Gastrocnemius medialis (tissue), 4 donors: Measurements from ENCODE around the gene NAA60. TPM values are rescaled to one million over a fixed set of nuclear protein-coding genes. Genes with fewer than 3 reads are reported as not detected.

Experiments used
- ATAC-seq, 2 donors: fragments of 150-250 bp; one replicate each; pipeline ENCODE4 v1.9.1; 2016
- DNase-seq, 2 donors: peaks; one replicate each; pipeline ENCODE4 v3.0.0-alpha.2; 2019
- H3K27ac ChIP-seq, 4 donors: fragments of 200-600 bp; sonication (generic); 1 replicate in 1 of 4; 2 replicates in 3 of 4; pipeline ENCODE4 v1.5.1; 2016 to 2018; ENCODE audit warnings: mild to moderate bottlenecking in 2 of 4, moderate library complexity in 1 of 4
- H3K27me3 ChIP-seq, 3 donors: fragments of 200-600 bp; sonication (generic) in 2 of 3; 1 replicate in 1 of 3; 2 replicates in 2 of 3; pipeline versions ENCODE4 v1.5.1 to v1.6.0; 2016 to 2019; ENCODE audit warnings: mild to moderate bottlenecking in 1 of 3, moderate library complexity in 1 of 3
- H3K36me3 ChIP-seq, 2 donors: fragments of 200-600 bp; sonication (generic) in 1 of 2; one replicate each; pipeline ENCODE4 v1.5.1; 2017 to 2018
- H3K4me1 ChIP-seq, 2 donors: fragments of 200-600 bp; sonication (generic) in 1 of 2; one replicate each; pipeline ENCODE4 v1.5.1; 2016 to 2017; ENCODE audit warnings: mild to moderate bottlenecking in 2 of 2
- H3K4me3 ChIP-seq, 4 donors: fragments of 200-600 bp; sonication (generic) in 3 of 4; 1 replicate in 1 of 4; 2 replicates in 3 of 4; pipeline ENCODE4 v1.5.1; 2016 to 2019; ENCODE audit warnings: mild to moderate bottlenecking in 2 of 4
- H3K9me3 ChIP-seq, 3 donors: fragments of 200-600 bp; sonication (generic) in 2 of 3; 1 replicate in 1 of 3; 2 replicates in 2 of 3; pipeline ENCODE4 v1.5.1; 2016 to 2019
- POLR2A ChIP-seq, 2 donors: fragments of 450-650 bp; IDR thresholded peaks; one replicate each; pipeline ENCODE4 v1.6.1; 2017; ENCODE audit warnings: antibody characterized with exemption in 2 of 2, mild to moderate bottlenecking in 2 of 2, moderate library complexity in 2 of 2
- in situ Hi-C, 4 donors: fragments of 200-750 bp; cut with MboI; loops; one replicate each; pipeline versions ENCODE4 v1.15.0 to v1.8.0; 2017; ENCODE audit warnings: low sequenced_read_pairs in 4 of 4
- intact Hi-C: fragments of 100-400 bp; cut with DNase I; formaldehyde crosslinking; loops from one replicate; pipeline ENCODE4 v1.15.1; 2023; ENCODE audit warnings: low total_unique reads
- total RNA-seq, 4 donors: library from RNA; depleted of rRNA; stranded (reverse); fragments of >200 nt; gene quantifications; one replicate each; pipeline versions ENCODE4 v1.1.0 to v1.2.3, GENCODE V29; 2016
- TF ChIP-seq, protein P1 (sequence below), 5 experiments: fragments of 450-650 bp in 3 of 5; fragments of 200-600 bp in 2 of 5; sonication (generic) in 2 of 5; IDR thresholded peaks in 4 of 5; conservative IDR thresholded peaks in 1 of 5; 1 replicate in 4 of 5; 2 replicates in 1 of 5; pipeline ENCODE4 v1.5.1; 2016 to 2019; ENCODE audit warnings: antibody characterized with exemption in 5 of 5, mild to moderate bottlenecking in 3 of 5, moderate library complexity in 3 of 5

The NAA60 gene
- total RNA-seq, 4 donors from 2014 or later = 14.2 to 16.7 (median 15.4) TPM

DNA sequence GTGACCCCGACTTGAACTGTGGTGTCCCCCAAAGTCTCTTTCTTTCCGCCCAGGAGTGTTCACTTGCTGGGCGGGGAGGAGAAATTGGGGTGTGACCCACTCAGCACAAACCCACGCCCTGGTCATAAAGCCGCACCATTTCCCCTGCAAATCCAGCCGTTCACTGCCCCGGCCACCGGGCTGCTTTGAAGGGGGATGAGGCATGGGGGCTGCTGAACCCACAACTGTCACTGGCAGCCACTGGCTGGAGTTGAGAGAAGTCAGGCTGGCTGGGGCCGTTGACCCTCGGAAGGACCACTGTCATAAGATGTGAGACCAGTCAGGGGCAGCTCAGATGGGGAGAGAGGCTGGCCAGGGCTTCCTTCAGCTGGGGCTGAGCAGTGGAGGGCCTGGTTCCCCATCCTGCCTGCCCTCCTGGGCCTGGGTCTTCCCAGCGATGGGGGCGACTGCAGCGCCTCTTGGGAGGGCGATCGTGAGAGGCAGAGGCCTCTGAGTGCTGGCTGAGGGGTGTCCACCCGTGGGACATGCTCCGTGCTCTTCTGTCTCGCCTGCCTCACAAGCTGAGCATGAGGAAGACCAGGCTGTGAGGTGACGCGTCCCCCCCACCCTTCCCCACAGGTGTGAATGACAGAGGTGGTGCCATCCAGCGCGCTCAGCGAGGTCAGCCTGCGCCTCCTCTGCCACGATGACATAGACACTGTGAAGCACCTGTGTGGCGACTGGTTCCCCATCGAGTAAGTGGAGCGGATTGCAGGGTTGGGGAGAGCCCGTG, 32.3 kb downstream of the NAA60 start:
- Histone ChIP-seq H3K27me3 (no peaks in the 10 kb centered on the region), H3K4me1 (peaks cover 20 to 33% of the 10 kb centered on the region in 2 donors), H3K27ac (peak overlapping the region in 3 of 4 donors; percentile 8 to 26 (median 21)), H3K36me3 (peaks cover 0 to 8% of the 10 kb centered on the region in 2 donors), H3K9me3 (no peaks in the 10 kb centered on the region), H3K4me3 (no peak overlapping the region)
- intact Hi-C loops (no loop called here), in situ Hi-C loops (no loop called here)
- TF ChIP-seq, protein P1, sequence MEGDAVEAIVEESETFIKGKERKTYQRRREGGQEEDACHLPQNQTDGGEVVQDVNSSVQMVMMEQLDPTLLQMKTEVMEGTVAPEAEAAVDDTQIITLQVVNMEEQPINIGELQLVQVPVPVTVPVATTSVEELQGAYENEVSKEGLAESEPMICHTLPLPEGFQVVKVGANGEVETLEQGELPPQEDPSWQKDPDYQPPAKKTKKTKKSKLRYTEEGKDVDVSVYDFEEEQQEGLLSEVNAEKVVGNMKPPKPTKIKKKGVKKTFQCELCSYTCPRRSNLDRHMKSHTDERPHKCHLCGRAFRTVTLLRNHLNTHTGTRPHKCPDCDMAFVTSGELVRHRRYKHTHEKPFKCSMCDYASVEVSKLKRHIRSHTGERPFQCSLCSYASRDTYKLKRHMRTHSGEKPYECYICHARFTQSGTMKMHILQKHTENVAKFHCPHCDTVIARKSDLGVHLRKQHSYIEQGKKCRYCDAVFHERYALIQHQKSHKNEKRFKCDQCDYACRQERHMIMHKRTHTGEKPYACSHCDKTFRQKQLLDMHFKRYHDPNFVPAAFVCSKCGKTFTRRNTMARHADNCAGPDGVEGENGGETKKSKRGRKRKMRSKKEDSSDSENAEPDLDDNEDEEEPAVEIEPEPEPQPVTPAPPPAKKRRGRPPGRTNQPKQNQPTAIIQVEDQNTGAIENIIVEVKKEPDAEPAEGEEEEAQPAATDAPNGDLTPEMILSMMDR (IDR thresholded peaks at IDR 0.05 in 4 of 5, conservative IDR thresholded peaks at IDR 0.05 in 1 of 5) = no peak
- no peak for TF ChIP-seq POLR2A (IDR thresholded peaks at IDR 0.05)
- DNase-seq = no peak
- no peak for ATAC-seq

DNA sequence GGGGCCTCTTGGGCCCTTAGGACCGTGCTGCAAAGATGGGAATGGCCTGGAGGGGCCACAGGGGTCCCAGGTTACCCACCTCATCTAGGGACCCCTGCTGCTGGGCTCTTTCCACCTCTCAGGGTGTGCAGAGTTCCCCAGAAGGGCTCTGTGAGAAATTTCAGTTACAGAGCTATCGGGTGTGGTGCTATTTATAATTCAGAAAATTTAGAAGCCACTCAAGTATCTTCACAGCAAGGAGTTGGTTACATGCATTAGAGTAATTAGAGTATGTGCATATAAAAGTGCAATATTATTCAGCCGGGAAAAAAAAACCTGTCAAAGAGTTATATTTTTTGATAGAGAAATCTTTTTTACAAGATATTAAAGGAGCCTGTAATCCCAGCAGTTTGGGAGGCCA, 32.9 kb downstream of the NAA60 start:
- Histone ChIP-seq H3K36me3 (peaks cover 0 to 11% of the 10 kb centered on the region in 2 donors), H3K4me1 (peaks cover 24 to 33% of the 10 kb centered on the region in 2 donors), H3K9me3 (no peaks in the 10 kb centered on the region), H3K27me3 (no peaks in the 10 kb centered on the region), H3K4me3 (no peak overlapping the region), H3K27ac (peak overlapping the region in 2 of 4 donors; percentile 21 to 26)
- no peak for ATAC-seq
- no peak for DNase-seq
- intact Hi-C loops = no loop called here
- TF ChIP-seq, protein P1 (IDR thresholded peaks at IDR 0.05 in 4 of 5, conservative IDR thresholded peaks at IDR 0.05 in 1 of 5) = no peak
- no peak for TF ChIP-seq POLR2A (IDR thresholded peaks at IDR 0.05)
- in situ Hi-C loops = no loop called here

DNA sequence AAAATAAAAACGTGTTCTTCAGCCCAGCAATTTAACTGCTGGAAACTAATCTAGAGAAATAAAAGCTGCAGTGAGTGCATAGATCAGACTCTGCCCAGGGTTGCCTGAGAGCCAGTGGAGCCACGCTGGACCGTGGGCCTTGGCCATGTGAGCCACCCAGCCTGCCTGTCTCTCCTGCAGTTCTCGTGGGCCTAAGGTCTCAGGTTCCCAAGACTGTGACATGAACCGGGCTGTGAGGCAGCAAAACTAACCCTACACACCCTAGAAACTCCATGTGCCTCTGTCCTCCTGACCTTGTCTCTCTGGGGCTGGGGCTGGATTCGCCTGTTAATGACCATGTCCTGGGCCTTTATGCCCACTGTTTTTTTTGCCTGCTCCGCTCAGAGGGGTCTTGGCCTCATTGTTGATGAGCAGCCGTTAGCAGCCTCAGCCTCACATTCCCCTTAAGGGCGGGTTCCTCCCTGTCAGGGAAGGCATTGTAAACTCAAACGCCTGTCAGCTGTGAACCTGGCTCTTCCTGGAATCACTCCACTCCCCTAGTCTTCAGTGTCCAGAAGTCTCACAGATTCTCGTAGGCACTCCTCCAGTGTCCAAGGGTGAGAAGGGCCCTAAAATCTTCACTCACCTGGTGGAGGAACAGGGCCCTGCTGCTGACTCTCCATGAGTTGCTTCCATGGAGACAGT, 34.9 kb downstream of the NAA60 start:
- Histone ChIP-seq H3K27ac (peak overlapping the region; percentile 58 to 71 (median 64)), H3K36me3 (peaks cover 0 to 31% of the 10 kb centered on the region in 2 donors), H3K4me1 (peaks cover 25 to 27% of the 10 kb centered on the region in 2 donors), H3K4me3 (no peak overlapping the region), H3K9me3 (no peaks in the 10 kb centered on the region), H3K27me3 (no peaks in the 10 kb centered on the region)
- intact Hi-C loops (no loop called here), in situ Hi-C loops (no loop called here)
- TF ChIP-seq, protein P1 (IDR thresholded peaks at IDR 0.05 in 4 of 5, conservative IDR thresholded peaks at IDR 0.05 in 1 of 5) = no peak
- no peak for TF ChIP-seq POLR2A (IDR thresholded peaks at IDR 0.05)
- ATAC-seq = peak; percentile 65 to 66
- no peak for DNase-seq

DNA sequence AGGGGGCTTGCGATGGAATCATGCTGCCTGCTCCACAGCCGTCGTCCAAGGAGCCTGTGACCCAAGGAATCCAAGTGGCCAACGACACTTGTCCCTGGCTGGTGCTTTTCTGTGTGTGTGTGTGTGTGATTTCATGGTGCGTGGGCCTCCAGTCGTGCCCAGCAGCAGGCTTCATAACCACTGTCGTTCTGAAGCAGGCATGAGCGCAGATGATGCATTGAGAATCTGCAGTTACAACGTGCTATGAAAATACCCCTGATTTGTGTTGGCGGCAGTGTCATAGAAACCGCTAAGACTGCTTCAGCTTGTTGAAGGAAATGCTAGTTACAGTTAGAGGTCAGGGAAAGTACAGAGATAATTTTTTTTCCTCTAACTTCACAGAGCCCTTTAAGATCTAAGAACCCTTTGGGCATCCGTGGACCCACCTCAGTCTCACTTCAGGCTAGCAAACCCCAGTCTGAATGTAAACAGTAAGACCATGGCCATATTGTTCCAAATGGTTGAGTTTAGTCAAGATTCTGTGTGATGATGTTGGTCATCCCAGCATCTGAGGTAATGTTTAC, 36.3 kb downstream of the NAA60 start:
- TF ChIP-seq, protein P1 (IDR thresholded peaks at IDR 0.05 in 4 of 5, conservative IDR thresholded peaks at IDR 0.05 in 1 of 5) = no peak
- TF ChIP-seq POLR2A (IDR thresholded peaks at IDR 0.05) = no peak
- in situ Hi-C loops (no loop called here), intact Hi-C loops (no loop called here)
- Histone ChIP-seq H3K4me3 (no peak overlapping the region), H3K9me3 (no peaks in the 10 kb centered on the region), H3K36me3 (peaks cover 0 to 44% of the 10 kb centered on the region in 2 donors), H3K4me1 (peaks cover 18 to 19% of the 10 kb centered on the region in 2 donors), H3K27ac (no peak overlapping the region), H3K27me3 (no peaks in the 10 kb centered on the region)
- DNase-seq = no peak
- no peak for ATAC-seq
